KMS-11 (cell line): ENCODE measurements around the gene NCK2.

Experiments used
- H2AFZ ChIP-seq: fragments of 200-600 bp; sonication (generic); 2 replicates; pipeline ENCODE4 v1.6.1; 2016; ENCODE audit warnings: antibody characterized with exemption, mixed run types, low read depth
- H3K27ac ChIP-seq: fragments of 200-600 bp; sonication (generic); 2 replicates; pipeline ENCODE4 v1.6.1; 2016; ENCODE audit warnings: mild to moderate bottlenecking, mixed run types
- H3K27me3 ChIP-seq: fragments of 200-600 bp; sonication (generic); 2 replicates; pipeline ENCODE4 v1.6.1; 2017; ENCODE audit warnings: mild to moderate bottlenecking, low read depth, mixed run types, moderate library complexity; ENCODE audit not compliant: insufficient read depth
- H3K36me3 ChIP-seq: fragments of 200-600 bp; sonication (generic); 2 replicates; pipeline ENCODE4 v1.6.1; 2017; ENCODE audit warnings: mild to moderate bottlenecking, mixed run types; ENCODE audit not compliant: insufficient read depth
- H3K4me1 ChIP-seq: fragments of 200-600 bp; sonication (generic); 2 replicates; pipeline ENCODE4 v1.6.1; 2016; ENCODE audit warnings: mild to moderate bottlenecking, low read depth, mixed run types; ENCODE audit not compliant: poor library complexity, severe bottlenecking
- H3K4me2 ChIP-seq: fragments of 200-600 bp; sonication (generic); 2 replicates; pipeline ENCODE4 v1.7.0; 2016; ENCODE audit warnings: mild to moderate bottlenecking, mixed run types
- H3K4me3 ChIP-seq: fragments of 200-600 bp; sonication (generic); IDR thresholded peaks from 2 replicates; pipeline ENCODE4 v1.6.1; 2017; ENCODE audit warnings: low read depth, low read length, mixed read lengths; ENCODE audit not compliant: insufficient read depth
- H3K79me2 ChIP-seq: fragments of 200-600 bp; sonication (generic); 2 replicates; pipeline ENCODE4 v1.6.1; 2016; ENCODE audit warnings: low read depth, mixed run types; ENCODE audit not compliant: insufficient read depth
- H3K9ac ChIP-seq: fragments of 200-600 bp; sonication (generic); 2 replicates; pipeline ENCODE4 v1.6.1; 2016; ENCODE audit warnings: mild to moderate bottlenecking, mixed run types
- H4K20me1 ChIP-seq: fragments of 200-600 bp; sonication (generic); 2 replicates; pipeline ENCODE4 v1.6.1; 2016; ENCODE audit warnings: mild to moderate bottlenecking, mixed run types; ENCODE audit not compliant: insufficient read depth
- CTCF ChIP-seq: fragments of 200-600 bp; sonication (generic); conservative IDR thresholded peaks from 2 replicates; pipeline ENCODE4 v1.6.1; 2017; ENCODE audit warnings: low read depth, mild to moderate bottlenecking, antibody characterized with exemption, low read length, moderate library complexity, mixed read lengths

Gene NCK2

GRCh38 chr2:105774781-105775337 is 30.1 kb downstream of the NCK2 start:
- TF ChIP-seq CTCF = no peak
- Histone ChIP-seq H3K27me3 (no peaks in the 10 kb centered on the region), H3K36me3 (no peaks in the 10 kb centered on the region), H3K4me2 (peak overlapping the region; percentile 97), H3K79me2 (peaks cover 67% of the 10 kb centered on the region), H3K9ac (no peak overlapping the region), H3K27ac (peak overlapping the region; percentile 97; the same call in 1 of the 2 replicates), H3K4me1 (peaks cover 58% of the 10 kb centered on the region), H3K4me3 (no peak overlapping the region), H2AFZ (no peak overlapping the region), H4K20me1 (no peaks in the 10 kb centered on the region)

GRCh38 chr2:105775809-105776559 is 31.3 kb downstream of the NCK2 start:
- peak overlapping the region; percentile 97 for H3K4me2 ChIP-seq
- no peaks in the 10 kb centered on the region for H4K20me1 ChIP-seq
- H3K9ac ChIP-seq = peak overlapping the region; percentile 68; the same call in 1 of the 2 replicates
- H3K4me1 ChIP-seq = peaks cover 58% of the 10 kb centered on the region
- no peaks in the 10 kb centered on the region for H3K27me3 ChIP-seq
- peak overlapping the region; percentile 66 for H3K4me3 ChIP-seq
- no peak for TF ChIP-seq CTCF
- no peaks in the 10 kb centered on the region for H3K36me3 ChIP-seq
- H3K79me2 ChIP-seq = peaks cover 68% of the 10 kb centered on the region
- H2AFZ ChIP-seq = peak overlapping the region; percentile 46; the same call in 1 of the 2 replicates
- H3K27ac ChIP-seq = peak overlapping the region; percentile 97

- Histone ChIP-seq H4K20me1 (no peaks in the 10 kb centered on the region), H3K4me1 (peaks cover 58% of the 10 kb centered on the region), H3K79me2 (peaks cover 67% of the 10 kb centered on the region), H3K27me3 (no peaks in the 10 kb centered on the region), H3K9ac (peak overlapping the region; percentile 68), H3K27ac (peak overlapping the region; percentile 97), H3K36me3 (no peaks in the 10 kb centered on the region), H3K4me3 (peak overlapping the region; percentile 66), H3K4me2 (peak overlapping the region; percentile 97), H2AFZ (peak overlapping the region; percentile 46; the same call in 1 of the 2 replicates)
- no peak for TF ChIP-seq CTCF
Observed at GRCh38 chr2:105776560-105776928, 31.8 kb downstream of the NCK2 start.

- no peak overlapping the region for H3K4me3 ChIP-seq
- no peaks in the 10 kb centered on the region for H4K20me1 ChIP-seq
- H3K4me2 ChIP-seq = peak overlapping the region; percentile 97
- TF ChIP-seq CTCF = no peak
- no peaks in the 10 kb centered on the region for H3K27me3 ChIP-seq
- H2AFZ ChIP-seq = peak overlapping the region; percentile 46; the same call in 1 of the 2 replicates
- H3K79me2 ChIP-seq = peaks cover 64% of the 10 kb centered on the region
- H3K36me3 ChIP-seq = no peaks in the 10 kb centered on the region
- peak overlapping the region; percentile 68 for H3K9ac ChIP-seq
- H3K27ac ChIP-seq = peak overlapping the region; percentile 97
- peaks cover 58% of the 10 kb centered on the region for H3K4me1 ChIP-seq
Observed at GRCh38 chr2:105777031-105777482, 32.3 kb downstream of the NCK2 start.
